SKM-1 treated with dmso at 0.1 percent for 144 hours (cell line): ENCODE measurements around the gene AQP6.

Experiments used
- DNase-seq: peaks from one replicate; lab custom pipeline; 2025; ENCODE audit not compliant: unreplicated experiment; lab: John Stamatoyannopoulos, UW

Gene AQP6

GRCh38 chr12:50026691-50027090 lies 53.9 kb downstream of the AQP6 start:
- no peak for DNase-seq
